IMR-90 (cell line): ENCODE measurements around the gene ZMIZ1.

Experiments used
- TF ChIP-seq, protein P1 (sequence below): conservative IDR thresholded peaks from 2 replicates; pipeline ENCODE4 v1.5.1; 2012; ENCODE audit warnings: mild to moderate bottlenecking, low read depth, low read length, improper control_type of control experiment
- TF ChIP-seq, protein P2 (sequence below): fragments of 150-350 bp; IDR thresholded peaks from 2 replicates; pipeline ENCODE4 v1.6.1; 2017; ENCODE audit warnings: mild to moderate bottlenecking, antibody characterized with exemption, low read length, low read depth

DNA sequence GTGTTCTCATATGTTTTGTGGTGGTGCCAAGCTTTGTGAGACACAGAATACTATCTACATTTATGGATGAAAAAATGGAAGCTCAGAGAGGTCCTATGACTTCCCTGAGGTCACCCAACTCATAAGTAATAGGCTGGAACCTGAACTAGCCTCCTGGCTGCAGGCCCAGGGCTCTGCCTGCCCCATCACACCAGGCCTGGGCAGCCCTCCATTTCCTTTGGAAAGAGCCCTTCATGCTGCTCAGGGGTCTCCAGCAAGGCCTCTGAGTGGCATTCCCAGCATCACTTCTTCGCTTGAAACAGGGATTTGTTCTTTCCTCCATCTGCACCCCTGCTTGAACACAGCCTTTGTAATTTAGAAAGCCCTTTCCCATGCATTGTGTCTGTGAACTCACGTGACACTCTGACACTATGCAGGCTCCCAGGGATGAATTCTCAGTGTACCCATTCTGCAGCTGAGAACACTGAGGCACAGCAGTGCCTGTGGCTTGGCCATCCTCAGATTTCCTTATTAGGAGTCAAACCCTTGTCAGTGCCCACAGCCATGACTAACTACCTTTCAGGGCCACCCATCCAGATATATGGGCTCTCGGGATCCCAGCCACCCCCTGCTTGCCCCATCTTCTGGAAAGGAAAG, 150.7 kb downstream of the ZMIZ1 start:
- TF ChIP-seq, protein P1, sequence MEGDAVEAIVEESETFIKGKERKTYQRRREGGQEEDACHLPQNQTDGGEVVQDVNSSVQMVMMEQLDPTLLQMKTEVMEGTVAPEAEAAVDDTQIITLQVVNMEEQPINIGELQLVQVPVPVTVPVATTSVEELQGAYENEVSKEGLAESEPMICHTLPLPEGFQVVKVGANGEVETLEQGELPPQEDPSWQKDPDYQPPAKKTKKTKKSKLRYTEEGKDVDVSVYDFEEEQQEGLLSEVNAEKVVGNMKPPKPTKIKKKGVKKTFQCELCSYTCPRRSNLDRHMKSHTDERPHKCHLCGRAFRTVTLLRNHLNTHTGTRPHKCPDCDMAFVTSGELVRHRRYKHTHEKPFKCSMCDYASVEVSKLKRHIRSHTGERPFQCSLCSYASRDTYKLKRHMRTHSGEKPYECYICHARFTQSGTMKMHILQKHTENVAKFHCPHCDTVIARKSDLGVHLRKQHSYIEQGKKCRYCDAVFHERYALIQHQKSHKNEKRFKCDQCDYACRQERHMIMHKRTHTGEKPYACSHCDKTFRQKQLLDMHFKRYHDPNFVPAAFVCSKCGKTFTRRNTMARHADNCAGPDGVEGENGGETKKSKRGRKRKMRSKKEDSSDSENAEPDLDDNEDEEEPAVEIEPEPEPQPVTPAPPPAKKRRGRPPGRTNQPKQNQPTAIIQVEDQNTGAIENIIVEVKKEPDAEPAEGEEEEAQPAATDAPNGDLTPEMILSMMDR = no peak
- TF ChIP-seq, protein P2, sequence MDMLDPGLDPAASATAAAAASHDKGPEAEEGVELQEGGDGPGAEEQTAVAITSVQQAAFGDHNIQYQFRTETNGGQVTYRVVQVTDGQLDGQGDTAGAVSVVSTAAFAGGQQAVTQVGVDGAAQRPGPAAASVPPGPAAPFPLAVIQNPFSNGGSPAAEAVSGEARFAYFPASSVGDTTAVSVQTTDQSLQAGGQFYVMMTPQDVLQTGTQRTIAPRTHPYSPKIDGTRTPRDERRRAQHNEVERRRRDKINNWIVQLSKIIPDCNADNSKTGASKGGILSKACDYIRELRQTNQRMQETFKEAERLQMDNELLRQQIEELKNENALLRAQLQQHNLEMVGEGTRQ = no peak
